ENCODE data around the gene PPIP5K2.

PPIP5K2 gene

DNA sequence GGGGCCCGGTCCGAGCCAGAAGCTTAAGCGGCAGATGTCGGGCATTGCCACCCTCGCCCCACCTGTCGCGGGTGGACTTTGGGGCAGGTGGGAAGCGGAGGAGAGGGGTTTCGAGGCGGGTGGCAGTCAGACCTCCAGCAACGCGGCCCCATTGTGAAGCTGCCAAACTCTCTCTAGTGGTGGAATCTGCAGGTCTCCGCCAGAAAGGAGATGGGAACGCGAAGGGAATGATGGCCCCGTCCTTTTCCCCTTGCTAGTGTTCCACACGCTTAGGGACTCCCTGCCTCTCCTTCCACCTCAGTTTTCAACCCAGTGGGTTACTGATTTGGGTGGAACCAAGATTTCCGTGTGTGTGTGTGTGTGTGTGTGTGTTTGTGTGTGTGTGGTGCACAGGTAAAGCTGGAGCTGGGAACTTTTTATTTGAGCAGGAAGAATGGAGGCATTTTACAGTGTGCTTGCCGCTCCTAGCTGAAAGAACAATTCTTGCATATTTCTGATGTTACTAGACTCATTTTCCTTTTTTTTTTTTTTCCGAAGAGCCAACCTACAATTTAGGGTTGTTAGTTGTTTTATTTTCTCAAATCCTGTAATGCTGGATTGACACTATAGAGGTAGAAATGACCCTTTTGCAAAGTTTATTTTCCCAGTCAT lies 139.7 kb downstream of the PPIP5K2 start:
- no peak for TF ChIP-seq ZNF274 (IDR thresholded peaks at IDR 0.05; ENCODE audit: low read depth, low read length)
- H3K4me3 ChIP-seq (ENCODE audit: low read length): peak overlapping the region; percentile 65

- H3K4me3 ChIP-seq (ENCODE audit: low read length): peak overlapping the region; percentile 65
- TF ChIP-seq ZNF274 (IDR thresholded peaks at IDR 0.05; ENCODE audit: low read depth, low read length): no peak
Measured at GRCh38 chr5:103260951-103261350, 140.8 kb downstream of the PPIP5K2 start.
